A673 (cell line): Measurements from ENCODE around the gene INHBE.

ENCODE experiments used
- EZH2 ChIP-seq: fragments of 200-600 bp; sonication (generic); IDR thresholded peaks from 2 replicates; pipeline ENCODE4 v1.6.1; 2017; ENCODE audit warnings: borderline replicate concordance, low read depth, mild to moderate bottlenecking, mixed read lengths, antibody characterized with exemption, low read length; ENCODE audit not compliant: poor library complexity, severe bottlenecking
- TF ChIP-seq, protein P1 (sequence below): fragments of 300-800, 200-600 bp; sonication (generic); conservative IDR thresholded peaks from 2 replicates; pipeline ENCODE4 v1.5.1; 2017; ENCODE audit warnings: low read depth, mild to moderate bottlenecking, antibody characterized with exemption, low read length, moderate library complexity, mixed read lengths

DNA sequence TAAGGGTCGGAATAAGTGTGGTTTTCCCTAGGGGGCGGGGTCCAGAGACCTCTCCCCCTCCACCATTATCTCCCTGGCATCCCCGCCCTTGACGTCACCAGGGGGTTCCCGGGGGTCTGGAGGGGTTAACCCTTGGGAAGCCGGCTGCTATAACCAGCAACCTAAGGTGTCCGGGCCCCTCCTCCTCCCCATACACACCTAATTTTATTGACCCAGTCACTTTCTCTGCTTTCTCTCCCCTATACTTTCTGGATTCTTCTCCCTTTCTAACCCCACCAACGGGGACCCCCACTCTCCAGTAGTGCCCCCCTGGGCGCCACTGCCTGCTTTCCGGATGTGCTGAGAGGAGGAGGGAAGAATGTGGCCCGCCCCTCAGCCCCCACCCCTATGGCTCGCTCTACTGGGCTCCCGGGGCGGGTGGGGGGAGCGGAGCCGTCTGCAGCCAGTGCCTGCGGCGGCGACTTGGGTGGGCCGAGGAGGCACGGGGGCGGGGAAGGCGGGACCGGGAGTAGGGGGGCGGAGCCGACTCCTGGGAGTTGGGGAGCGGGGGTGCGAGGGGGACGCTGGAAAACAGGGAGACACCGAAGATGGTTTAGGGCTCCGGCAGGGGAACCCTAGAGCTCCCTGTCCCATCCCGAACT, 6.3 kb downstream of the INHBE start:
- TF ChIP-seq, protein P1, sequence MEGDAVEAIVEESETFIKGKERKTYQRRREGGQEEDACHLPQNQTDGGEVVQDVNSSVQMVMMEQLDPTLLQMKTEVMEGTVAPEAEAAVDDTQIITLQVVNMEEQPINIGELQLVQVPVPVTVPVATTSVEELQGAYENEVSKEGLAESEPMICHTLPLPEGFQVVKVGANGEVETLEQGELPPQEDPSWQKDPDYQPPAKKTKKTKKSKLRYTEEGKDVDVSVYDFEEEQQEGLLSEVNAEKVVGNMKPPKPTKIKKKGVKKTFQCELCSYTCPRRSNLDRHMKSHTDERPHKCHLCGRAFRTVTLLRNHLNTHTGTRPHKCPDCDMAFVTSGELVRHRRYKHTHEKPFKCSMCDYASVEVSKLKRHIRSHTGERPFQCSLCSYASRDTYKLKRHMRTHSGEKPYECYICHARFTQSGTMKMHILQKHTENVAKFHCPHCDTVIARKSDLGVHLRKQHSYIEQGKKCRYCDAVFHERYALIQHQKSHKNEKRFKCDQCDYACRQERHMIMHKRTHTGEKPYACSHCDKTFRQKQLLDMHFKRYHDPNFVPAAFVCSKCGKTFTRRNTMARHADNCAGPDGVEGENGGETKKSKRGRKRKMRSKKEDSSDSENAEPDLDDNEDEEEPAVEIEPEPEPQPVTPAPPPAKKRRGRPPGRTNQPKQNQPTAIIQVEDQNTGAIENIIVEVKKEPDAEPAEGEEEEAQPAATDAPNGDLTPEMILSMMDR = no peak
- TF ChIP-seq EZH2 = no peak
